GM12878 (cell line): Measurements from ENCODE around the gene BMP2K. TPM values are rescaled to one million over a fixed set of nuclear protein-coding genes. Genes with fewer than 3 reads are reported as not detected.

Source experiments
- ATAC-seq: fragments of 200-7000 bp; cut with Tn5 transposase; 3 replicates; pipeline ENCODE4 v1.9.1; 2020; ENCODE audit warnings: mild to moderate bottlenecking, moderate library complexity
- BruUV-seq: library from RNA; stranded (reverse); fragments of 400-500 nt; replicated peaks from 2 replicates; lab custom pipeline; 2021; lab: Mats Ljungman, UMichigan
- CTCF ChIA-PET: fragments of 300-600 bp; sonication (Branson Sonifier 250); formaldehyde crosslinking; extraction: SDS; loops from one replicate; lab custom pipeline; 2021; ENCODE audit warnings: inconsistent platforms; lab: Yijun Ruan, JAX
- POLR2A ChIA-PET: fragments of 350-600 bp; formaldehyde crosslinking; extraction: SDS; loops from one replicate; lab custom pipeline; 2021; ENCODE audit warnings: inconsistent platforms; lab: Charles Lee
- RAD21 ChIA-PET: fragments of 300-600 bp; sonication (Branson Sonifier 250); formaldehyde crosslinking; loops from one replicate; lab custom pipeline; 2023; ENCODE audit warnings: antibody characterized with exemption; ENCODE audit not compliant: unreplicated experiment; lab: Charles Lee
- SMC1A ChIA-PET: fragments of 300-600 bp; sonication (Branson Sonifier 250); formaldehyde crosslinking; loops from one replicate; lab custom pipeline; 2023; ENCODE audit not compliant: unreplicated experiment, uncharacterized antibody; lab: Charles Lee
- DNase-seq: peaks from one replicate; pipeline ENCODE4 v3.0.0-alpha.2; 2011; ENCODE audit warnings: low read depth, low spot score
- FAIRE-seq: peaks from 3 replicates; lab custom pipeline; 2011; peaks lifted over from hg19 to GRCh38; lab: Jason Lieb, UNC
- H2AFZ ChIP-seq: 2 replicates; pipeline ENCODE4 v1.6.0; 2011; ENCODE audit warnings: low read depth, low read length, control low read depth; ENCODE audit not compliant: control insufficient read depth
- H3K27ac ChIP-seq: 2 replicates; pipeline ENCODE4 v1.5.1; 2011; ENCODE audit warnings: control low read depth; ENCODE audit not compliant: control insufficient read depth, insufficient read depth
- H3K27me3 ChIP-seq, 2 experiments: replicated peaks in 1 of 2; 2 replicates each; pipeline versions ENCODE4 v1.6.0 to v1.6.1; 2011; ENCODE audit warnings: low read length in 1 of 2; ENCODE audit not compliant: control insufficient read depth in 2 of 2, insufficient read depth in 2 of 2
- H3K36me3 ChIP-seq, 2 experiments: 2 replicates each; pipeline ENCODE4 v1.5.1; 2011; ENCODE audit warnings: low read length in 1 of 2; ENCODE audit not compliant: control insufficient read depth in 2 of 2, insufficient read depth in 2 of 2
- H3K4me1 ChIP-seq: 2 replicates; pipeline ENCODE4 v1.6.1; 2011; ENCODE audit warnings: mild to moderate bottlenecking, low read length, moderate library complexity, mixed read lengths; ENCODE audit not compliant: control insufficient read depth, insufficient read depth
- H3K4me2 ChIP-seq: 2 replicates; pipeline ENCODE4 v1.6.0; 2011; ENCODE audit warnings: control low read depth; ENCODE audit not compliant: control insufficient read depth, insufficient read depth
- H3K4me3 ChIP-seq: fragments of 200-600 bp; sonication (generic); 2 replicates; pipeline ENCODE4 v1.5.1; 2016
- H3K79me2 ChIP-seq: 2 replicates; pipeline ENCODE4 v1.6.0; 2011; ENCODE audit warnings: low read length; ENCODE audit not compliant: control insufficient read depth, insufficient read depth
- H3K9ac ChIP-seq: 2 replicates; pipeline ENCODE4 v1.8.0; 2011; ENCODE audit warnings: low read length, control low read depth, mixed read lengths; ENCODE audit not compliant: control insufficient read depth, insufficient read depth
- H3K9me3 ChIP-seq: replicated peaks from 3 replicates; pipeline ENCODE4 v1.5.1; 2011; ENCODE audit warnings: mild to moderate bottlenecking, low read length; ENCODE audit not compliant: control insufficient read depth, insufficient read depth
- H4K20me1 ChIP-seq: 2 replicates; pipeline ENCODE4 v1.6.0; 2011; ENCODE audit not compliant: control insufficient read depth, insufficient read depth
- EED ChIP-seq: sonication (generic); IDR thresholded peaks from 2 replicates; pipeline ENCODE4 v1.6.1; 2016; ENCODE audit warnings: antibody characterized with exemption, low read depth
- EGR1 ChIP-seq, 2 experiments: IDR thresholded peaks; 1 replicate in 1 of 2; 2 replicates in 1 of 2; pipeline ENCODE4 v1.6.1; 2011 to 2012; ENCODE audit warnings: low read depth in 2 of 2, low read length in 2 of 2, borderline replicate concordance in 1 of 2, mild to moderate bottlenecking in 1 of 2, moderate library complexity in 1 of 2
- IKZF2 ChIP-seq, 2 experiments: fragments of 450-650 bp; IDR thresholded peaks; 2 replicates each; pipeline ENCODE4 v1.6.1; 2017; ENCODE audit warnings: mild to moderate bottlenecking in 2 of 2, moderate library complexity in 2 of 2
- MYB ChIP-seq: fragments of 150-350 bp; IDR thresholded peaks from 2 replicates; pipeline ENCODE4 v1.6.1; 2014; ENCODE audit warnings: mild to moderate bottlenecking, low read depth, low read length, borderline replicate concordance
- NFYA ChIP-seq: IDR thresholded peaks from 2 replicates; pipeline ENCODE4 v1.6.1; 2011; ENCODE audit warnings: low read depth, mild to moderate bottlenecking, low read length, improper control_type of control experiment, borderline replicate concordance
- RELA ChIP-seq: fragments of 450-650 bp; IDR thresholded peaks from 2 replicates; pipeline ENCODE4 v1.8.0; 2014; ENCODE audit warnings: borderline replicate concordance; ENCODE audit not compliant: partially characterized antibody
- RUNX3 ChIP-seq: IDR thresholded peaks from 2 replicates; pipeline ENCODE4 v1.6.1; 2012; ENCODE audit warnings: low read length, inconsistent platforms
- SRF ChIP-seq, 2 experiments: IDR thresholded peaks; 2 replicates each; pipeline ENCODE4 v1.6.1; 2011; ENCODE audit warnings: low read depth in 2 of 2, low read length in 2 of 2, mild to moderate bottlenecking in 1 of 2, moderate library complexity in 1 of 2
- SUZ12 ChIP-seq: fragments of 200-600 bp; sonication (generic); IDR thresholded peaks from one replicate; pipeline ENCODE4 v1.6.1; 2018; ENCODE audit warnings: antibody characterized with exemption, mild to moderate bottlenecking; ENCODE audit not compliant: unreplicated experiment
- ZNF24 ChIP-seq: fragments of 450-650 bp; IDR thresholded peaks from 2 replicates; pipeline ENCODE4 v1.6.1; 2017; ENCODE audit warnings: antibody characterized with exemption, mild to moderate bottlenecking
- ZNF622 ChIP-seq: fragments of 450-650 bp; IDR thresholded peaks from 2 replicates; pipeline ENCODE4 v1.6.1; 2017; ENCODE audit warnings: mild to moderate bottlenecking, inconsistent platforms
- WGBS: methylation state at CpG from one replicate; pipeline ENCODE4 v1.1.6; 2016; ENCODE audit warnings: low lambda C conversion rate; ENCODE audit not compliant: insufficient replicate concordance, insufficient coverage; ENCODE audit errors: missing lambda C conversion rate; 5-methylcytosine and 5-hydroxymethylcytosine counted together
- in situ Hi-C: fragments of 300-500 bp; cut with MboI; formaldehyde crosslinking; loops from 9 replicates; pipeline ENCODE4 v1.14.3; 2018; ENCODE audit warnings: mixed read lengths
- intact Hi-C: fragments of 100-400 bp; cut with micrococcal nuclease; formaldehyde crosslinking; loops from one replicate; pipeline ENCODE4 v1.14.2; 2022; ENCODE audit not compliant: unreplicated experiment
- polyA plus RNA-seq, 11 experiments: library from polyadenylated mRNA; depleted of rRNA in 4 of 11; unstranded in 6 of 11; stranded (reverse) in 5 of 11; fragments of >200 nt; fragmentation: Nextera tagmentation in 4 of 11; fragmentation: Illumina TruSeq in 1 of 11; extraction: Ambion mirVana in 4 of 11; extraction: Trizol in 1 of 11; gene quantifications; 1 replicate in 1 of 11; 2 replicates in 10 of 11; pipeline versions ENCODE4 v1.2.1 to v1.2.3, GENCODE V29; 2011 to 2016; ENCODE audit warnings: inconsistent platforms in 2 of 11, missing spikeins in 2 of 11, low read depth in 1 of 11
- total RNA-seq, 4 experiments: library from RNA; depleted of rRNA in 3 of 4; stranded (reverse); fragments of >200 nt in 3 of 4; fragmentation: Illumina TruSeq in 1 of 4; extraction: Trizol in 1 of 4; gene quantifications; 2 replicates each; pipeline versions ENCODE4 v1.2.1 to v1.2.3, GENCODE V29; 2013 to 2021
- TF ChIP-seq, protein P1 (sequence below): fragments of 450-650 bp; IDR thresholded peaks from 2 replicates; pipeline ENCODE4 v1.6.1; 2014; ENCODE audit warnings: mild to moderate bottlenecking
- TF ChIP-seq, protein P2 (sequence below): IDR thresholded peaks from 2 replicates; pipeline ENCODE4 v1.6.1; 2012; ENCODE audit warnings: improper control_type of control experiment, low read depth, low read length; ENCODE audit not compliant: insufficient replicate concordance
- TF ChIP-seq, protein P3 (sequence below): fragments of 450-650 bp; IDR thresholded peaks from 2 replicates; pipeline ENCODE4 v1.6.1; 2016; ENCODE audit warnings: mild to moderate bottlenecking
- TF ChIP-seq, protein P4 (sequence below): fragments of 450-650 bp; IDR thresholded peaks from 2 replicates; pipeline ENCODE4 v1.6.1; 2017; ENCODE audit warnings: borderline replicate concordance

BMP2K gene
- total and polyA plus RNA-seq, 10 of the 15 experiments (the other 5 are each of a cell fraction or from before 2014, with no cell fraction given), result 3.3 to 84.6 (median 24.8) TPM

DNA sequence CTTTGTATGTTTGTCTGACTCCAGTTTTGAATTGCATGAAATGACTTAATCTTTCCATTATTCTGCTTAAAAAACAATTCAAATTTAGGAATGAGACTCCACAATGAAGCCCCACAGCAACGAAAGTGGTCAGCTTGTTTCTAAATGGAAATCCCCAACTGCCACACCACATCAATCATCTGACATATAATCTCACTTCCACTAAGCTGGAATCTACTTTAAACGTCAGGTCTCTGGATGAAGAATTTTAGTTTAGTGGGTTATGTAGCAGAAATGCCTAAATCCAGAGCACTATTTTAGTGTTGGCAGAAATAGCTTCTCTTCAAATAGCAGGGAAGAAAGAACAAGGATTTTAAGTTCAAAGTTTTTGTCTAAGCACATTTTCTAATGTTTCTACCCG lies 1.7 kb upstream of the BMP2K start:
- in situ Hi-C loops (loop anchor here (25.0 kb wide), 1 partner anchor 1288 kb away; the partner anchor contains the start of gene ANTXR2), intact Hi-C loops (loop anchor here (1.0 to 2.0 kb wide), 2 partner anchors 24 to 162 kb away; no protein-coding TSS in a partner anchor)
- Histone ChIP-seq H3K9me3 (no peaks in the 10 kb centered on the region), H3K79me2 (peaks cover 34% of the 10 kb centered on the region), H3K9ac (no peak overlapping the region), H3K4me3 (peak overlapping the region; percentile 99), H3K4me2 (peak overlapping the region; percentile 93), H3K27me3 (no peaks in the 10 kb centered on the region), H3K36me3 (no peaks in the 10 kb centered on the region), H4K20me1 (no peaks in the 10 kb centered on the region), H3K27ac (peak overlapping the region; percentile 80), H2AFZ (no peak overlapping the region), H3K4me1 (peaks cover 18% of the 10 kb centered on the region)
- BruUV-seq, result no TSS peak
- CTCF ChIA-PET, result interaction anchor here (0.6 to 6.0 kb wide), 7 partner anchors 55 to 172 kb away, joined by 3 to 24 read pairs (median 4); no protein-coding TSS in a partner anchor
- POLR2A ChIA-PET, result interaction anchor here (0.6 to 1.9 kb wide), 13 partner anchors 8 to 160 kb away, joined by 3 to 7 read pairs (median 5); no protein-coding TSS in a partner anchor
- RAD21 ChIA-PET, result interaction anchor here (0.7 to 2.1 kb wide), 17 partner anchors 9 to 165 kb away, joined by 3 to 12 read pairs (median 3); partner anchors contain the start of gene PAQR3
- SMC1A ChIA-PET, result interaction anchor here (0.7 to 8.3 kb wide), 15 partner anchors 8 to 182 kb away, joined by 3 to 80 read pairs (median 5); no protein-coding TSS in a partner anchor
- 14% methylated on average over 3 of the region's 3 CpGs for WGBS
- no peak for FAIRE-seq
- DNase-seq, result no peak
- ATAC-seq, result peak; percentile 9
- no peak for TF ChIP-seq MYB
- TF ChIP-seq SUZ12, result no peak
- TF ChIP-seq SRF (IDR thresholded peaks at IDR 0.05; ENCODE audit: low read depth in 2 of 2, low read length in 2 of 2), result no peak
- TF ChIP-seq ZNF622, result no peak
- TF ChIP-seq, protein P1, sequence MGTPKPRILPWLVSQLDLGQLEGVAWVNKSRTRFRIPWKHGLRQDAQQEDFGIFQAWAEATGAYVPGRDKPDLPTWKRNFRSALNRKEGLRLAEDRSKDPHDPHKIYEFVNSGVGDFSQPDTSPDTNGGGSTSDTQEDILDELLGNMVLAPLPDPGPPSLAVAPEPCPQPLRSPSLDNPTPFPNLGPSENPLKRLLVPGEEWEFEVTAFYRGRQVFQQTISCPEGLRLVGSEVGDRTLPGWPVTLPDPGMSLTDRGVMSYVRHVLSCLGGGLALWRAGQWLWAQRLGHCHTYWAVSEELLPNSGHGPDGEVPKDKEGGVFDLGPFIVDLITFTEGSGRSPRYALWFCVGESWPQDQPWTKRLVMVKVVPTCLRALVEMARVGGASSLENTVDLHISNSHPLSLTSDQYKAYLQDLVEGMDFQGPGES, result no peak
- TF ChIP-seq ZNF24, result no peak
- no peak for TF ChIP-seq EGR1 (IDR thresholded peaks at IDR 0.05; ENCODE audit: borderline replicate concordance in 1 of 2, low read depth in 2 of 2, low read length in 2 of 2)
- no peak for TF ChIP-seq NFYA
- TF ChIP-seq IKZF2 (IDR thresholded peaks at IDR 0.05), result peak; percentile 92 to 94
- TF ChIP-seq, protein P2, sequence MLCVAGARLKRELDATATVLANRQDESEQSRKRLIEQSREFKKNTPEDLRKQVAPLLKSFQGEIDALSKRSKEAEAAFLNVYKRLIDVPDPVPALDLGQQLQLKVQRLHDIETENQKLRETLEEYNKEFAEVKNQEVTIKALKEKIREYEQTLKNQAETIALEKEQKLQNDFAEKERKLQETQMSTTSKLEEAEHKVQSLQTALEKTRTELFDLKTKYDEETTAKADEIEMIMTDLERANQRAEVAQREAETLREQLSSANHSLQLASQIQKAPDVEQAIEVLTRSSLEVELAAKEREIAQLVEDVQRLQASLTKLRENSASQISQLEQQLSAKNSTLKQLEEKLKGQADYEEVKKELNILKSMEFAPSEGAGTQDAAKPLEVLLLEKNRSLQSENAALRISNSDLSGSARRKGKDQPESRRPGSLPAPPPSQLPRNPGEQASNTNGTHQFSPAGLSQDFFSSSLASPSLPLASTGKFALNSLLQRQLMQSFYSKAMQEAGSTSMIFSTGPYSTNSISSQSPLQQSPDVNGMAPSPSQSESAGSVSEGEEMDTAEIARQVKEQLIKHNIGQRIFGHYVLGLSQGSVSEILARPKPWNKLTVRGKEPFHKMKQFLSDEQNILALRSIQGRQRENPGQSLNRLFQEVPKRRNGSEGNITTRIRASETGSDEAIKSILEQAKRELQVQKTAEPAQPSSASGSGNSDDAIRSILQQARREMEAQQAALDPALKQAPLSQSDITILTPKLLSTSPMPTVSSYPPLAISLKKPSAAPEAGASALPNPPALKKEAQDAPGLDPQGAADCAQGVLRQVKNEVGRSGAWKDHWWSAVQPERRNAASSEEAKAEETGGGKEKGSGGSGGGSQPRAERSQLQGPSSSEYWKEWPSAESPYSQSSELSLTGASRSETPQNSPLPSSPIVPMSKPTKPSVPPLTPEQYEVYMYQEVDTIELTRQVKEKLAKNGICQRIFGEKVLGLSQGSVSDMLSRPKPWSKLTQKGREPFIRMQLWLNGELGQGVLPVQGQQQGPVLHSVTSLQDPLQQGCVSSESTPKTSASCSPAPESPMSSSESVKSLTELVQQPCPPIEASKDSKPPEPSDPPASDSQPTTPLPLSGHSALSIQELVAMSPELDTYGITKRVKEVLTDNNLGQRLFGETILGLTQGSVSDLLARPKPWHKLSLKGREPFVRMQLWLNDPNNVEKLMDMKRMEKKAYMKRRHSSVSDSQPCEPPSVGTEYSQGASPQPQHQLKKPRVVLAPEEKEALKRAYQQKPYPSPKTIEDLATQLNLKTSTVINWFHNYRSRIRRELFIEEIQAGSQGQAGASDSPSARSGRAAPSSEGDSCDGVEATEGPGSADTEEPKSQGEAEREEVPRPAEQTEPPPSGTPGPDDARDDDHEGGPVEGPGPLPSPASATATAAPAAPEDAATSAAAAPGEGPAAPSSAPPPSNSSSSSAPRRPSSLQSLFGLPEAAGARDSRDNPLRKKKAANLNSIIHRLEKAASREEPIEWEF, result no peak
- peak; percentile 74 for TF ChIP-seq RELA
- TF ChIP-seq EED, result peak; percentile 87
- TF ChIP-seq, protein P3, sequence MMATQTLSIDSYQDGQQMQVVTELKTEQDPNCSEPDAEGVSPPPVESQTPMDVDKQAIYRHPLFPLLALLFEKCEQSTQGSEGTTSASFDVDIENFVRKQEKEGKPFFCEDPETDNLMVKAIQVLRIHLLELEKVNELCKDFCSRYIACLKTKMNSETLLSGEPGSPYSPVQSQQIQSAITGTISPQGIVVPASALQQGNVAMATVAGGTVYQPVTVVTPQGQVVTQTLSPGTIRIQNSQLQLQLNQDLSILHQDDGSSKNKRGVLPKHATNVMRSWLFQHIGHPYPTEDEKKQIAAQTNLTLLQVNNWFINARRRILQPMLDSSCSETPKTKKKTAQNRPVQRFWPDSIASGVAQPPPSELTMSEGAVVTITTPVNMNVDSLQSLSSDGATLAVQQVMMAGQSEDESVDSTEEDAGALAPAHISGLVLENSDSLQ, result peak; percentile 92
- TF ChIP-seq RUNX3, result peak; percentile 94
- TF ChIP-seq, protein P4, sequence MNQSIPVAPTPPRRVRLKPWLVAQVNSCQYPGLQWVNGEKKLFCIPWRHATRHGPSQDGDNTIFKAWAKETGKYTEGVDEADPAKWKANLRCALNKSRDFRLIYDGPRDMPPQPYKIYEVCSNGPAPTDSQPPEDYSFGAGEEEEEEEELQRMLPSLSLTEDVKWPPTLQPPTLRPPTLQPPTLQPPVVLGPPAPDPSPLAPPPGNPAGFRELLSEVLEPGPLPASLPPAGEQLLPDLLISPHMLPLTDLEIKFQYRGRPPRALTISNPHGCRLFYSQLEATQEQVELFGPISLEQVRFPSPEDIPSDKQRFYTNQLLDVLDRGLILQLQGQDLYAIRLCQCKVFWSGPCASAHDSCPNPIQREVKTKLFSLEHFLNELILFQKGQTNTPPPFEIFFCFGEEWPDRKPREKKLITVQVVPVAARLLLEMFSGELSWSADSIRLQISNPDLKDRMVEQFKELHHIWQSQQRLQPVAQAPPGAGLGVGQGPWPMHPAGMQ, result no peak
